Prostate gland (tissue), 2 donors: ENCODE results near the gene PLXDC1.

Experiments used
- CTCF ChIP-seq, 4 experiments: fragments of 200-600 bp in 2 of 4; fragments of 450-650 bp in 2 of 4; sonication (generic) in 2 of 4; IDR thresholded peaks; 1 replicate in 3 of 4; 2 replicates in 1 of 4; pipeline ENCODE4 v1.5.1; 2016 to 2019; ENCODE audit warnings: antibody characterized with exemption in 4 of 4, mild to moderate bottlenecking in 2 of 4, moderate library complexity in 2 of 4
- POLR2A ChIP-seq: fragments of 450-650 bp; IDR thresholded peaks from one replicate; pipeline ENCODE4 v1.6.1; 2016; ENCODE audit warnings: antibody characterized with exemption, mild to moderate bottlenecking
- POLR2AphosphoS5 ChIP-seq: sonication (generic); formaldehyde crosslinking; IDR thresholded peaks from one replicate; pipeline ENCODE4 v1.6.1; 2017; ENCODE audit warnings: antibody characterized with exemption

GRCh38 chr17:39051001-39051585 lies 100.3 kb downstream of the PLXDC1 start:
- no peak for TF ChIP-seq CTCF (IDR thresholded peaks at IDR 0.05)
- no peak for TF ChIP-seq POLR2AphosphoS5
- no peak for TF ChIP-seq POLR2A
